Thyroid gland (tissue), 4 donors: ENCODE data around the gene CELF5.

Experiments used
- POLR2A ChIP-seq, 2 donors: fragments of 450-650 bp; IDR thresholded peaks; one replicate each; pipeline ENCODE4 v1.6.1; 2017; ENCODE audit warnings: antibody characterized with exemption in 2 of 2, mild to moderate bottlenecking in 2 of 2, moderate library complexity in 1 of 2
- TF ChIP-seq, protein P1 (sequence below), 6 experiments: fragments of 200-600 bp in 3 of 6; fragments of 450-650 bp in 3 of 6; sonication (generic) in 3 of 6; IDR thresholded peaks; one replicate each; pipeline ENCODE4 v1.5.1; 2016 to 2019; ENCODE audit warnings: antibody characterized with exemption in 6 of 6, mild to moderate bottlenecking in 2 of 6, inconsistent platforms in 1 of 6, moderate library complexity in 1 of 6

DNA sequence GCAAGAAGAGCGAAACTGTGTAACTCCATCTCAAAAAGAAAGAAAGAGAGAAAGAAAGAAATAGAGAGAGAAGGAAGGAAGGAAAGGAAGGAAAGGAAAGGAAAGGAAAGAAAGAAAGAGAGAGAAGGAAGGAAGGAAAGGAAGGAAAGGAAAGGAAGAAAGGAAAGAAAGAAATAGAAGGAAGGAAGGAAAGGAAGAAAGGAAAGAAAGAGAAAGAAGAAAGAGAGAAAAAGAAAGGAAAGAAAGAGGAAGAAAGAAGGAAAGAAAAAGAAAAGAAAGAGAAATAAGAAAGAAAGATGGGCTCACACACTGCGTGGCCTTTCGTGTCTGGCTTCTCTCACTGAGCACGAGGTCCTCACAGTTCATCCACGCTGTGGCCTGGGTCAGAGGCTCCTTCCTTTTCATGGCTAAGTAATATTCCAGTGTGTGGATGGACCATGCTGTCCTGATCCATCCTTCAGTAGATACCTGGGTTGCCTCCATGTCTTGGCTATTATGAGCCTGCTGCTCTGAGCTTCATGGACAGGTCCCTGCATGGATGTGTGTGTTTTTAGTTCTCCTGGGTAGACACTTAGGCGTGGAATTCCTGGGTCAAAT, 74.5 kb downstream of the CELF5 start:
- TF ChIP-seq, protein P1, sequence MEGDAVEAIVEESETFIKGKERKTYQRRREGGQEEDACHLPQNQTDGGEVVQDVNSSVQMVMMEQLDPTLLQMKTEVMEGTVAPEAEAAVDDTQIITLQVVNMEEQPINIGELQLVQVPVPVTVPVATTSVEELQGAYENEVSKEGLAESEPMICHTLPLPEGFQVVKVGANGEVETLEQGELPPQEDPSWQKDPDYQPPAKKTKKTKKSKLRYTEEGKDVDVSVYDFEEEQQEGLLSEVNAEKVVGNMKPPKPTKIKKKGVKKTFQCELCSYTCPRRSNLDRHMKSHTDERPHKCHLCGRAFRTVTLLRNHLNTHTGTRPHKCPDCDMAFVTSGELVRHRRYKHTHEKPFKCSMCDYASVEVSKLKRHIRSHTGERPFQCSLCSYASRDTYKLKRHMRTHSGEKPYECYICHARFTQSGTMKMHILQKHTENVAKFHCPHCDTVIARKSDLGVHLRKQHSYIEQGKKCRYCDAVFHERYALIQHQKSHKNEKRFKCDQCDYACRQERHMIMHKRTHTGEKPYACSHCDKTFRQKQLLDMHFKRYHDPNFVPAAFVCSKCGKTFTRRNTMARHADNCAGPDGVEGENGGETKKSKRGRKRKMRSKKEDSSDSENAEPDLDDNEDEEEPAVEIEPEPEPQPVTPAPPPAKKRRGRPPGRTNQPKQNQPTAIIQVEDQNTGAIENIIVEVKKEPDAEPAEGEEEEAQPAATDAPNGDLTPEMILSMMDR (IDR thresholded peaks at IDR 0.05): no peak
- TF ChIP-seq POLR2A (IDR thresholded peaks at IDR 0.05): no peak
